PFSK-1 (cell line): Measurements from ENCODE around the gene PRKAG2.

Experiments
- FOXP2 ChIP-seq: optimal IDR thresholded peaks from 2 replicates; pipeline ENCODE3; 2011; ENCODE audit warnings: borderline replicate concordance, control low read depth, inconsistent platforms; ENCODE audit not compliant: insufficient read depth; ENCODE audit errors: extremely low read length, extremely low read depth
- POLR2AphosphoS5 ChIP-seq: IDR thresholded peaks from 2 replicates; pipeline ENCODE4 v1.6.1; 2012; ENCODE audit warnings: low read depth, mild to moderate bottlenecking, control low read depth, low read length, moderate library complexity
- REST ChIP-seq, 2 experiments: IDR thresholded peaks; 2 replicates each; pipeline versions ENCODE4 v1.6.1 to v1.8.0; 2011 to 2012; ENCODE audit warnings: low read depth in 2 of 2, low read length in 2 of 2, control low read depth in 1 of 2, inconsistent platforms in 1 of 2, mild to moderate bottlenecking in 1 of 2, moderate library complexity in 1 of 2; ENCODE audit not compliant: insufficient read depth in 1 of 2
- SIN3A ChIP-seq: IDR thresholded peaks from 2 replicates; pipeline ENCODE4 v1.6.1; 2012; ENCODE audit warnings: mild to moderate bottlenecking, low read length, moderate library complexity, borderline replicate concordance; ENCODE audit not compliant: insufficient read depth
- TAF1 ChIP-seq: IDR thresholded peaks from 2 replicates; pipeline ENCODE4 v1.6.1; 2012; ENCODE audit warnings: low read length, control low read depth, borderline replicate concordance; ENCODE audit not compliant: insufficient read depth

The PRKAG2 gene

GRCh38 chr7:151872531-151873401 lies 4.1 kb downstream of the PRKAG2 start:
- TF ChIP-seq TAF1 (no peak), REST (IDR thresholded peaks at IDR 0.05; ENCODE audit: insufficient read depth in 1 of 2, low read depth in 2 of 2, low read length in 2 of 2) (no peak), FOXP2 (no peak), SIN3A (no peak), POLR2AphosphoS5 (no peak)

GRCh38 chr7:151871904-151872303 lies 5.0 kb downstream of the PRKAG2 start:
- TF ChIP-seq REST (IDR thresholded peaks at IDR 0.05; ENCODE audit: insufficient read depth in 1 of 2, low read depth in 2 of 2, low read length in 2 of 2) (no peak), SIN3A (no peak), FOXP2 (no peak), POLR2AphosphoS5 (no peak), TAF1 (no peak)

GRCh38 chr7:151871189-151871735 lies 5.7 kb downstream of the PRKAG2 start:
- no peak for TF ChIP-seq TAF1
- no peak for TF ChIP-seq REST (IDR thresholded peaks at IDR 0.05; ENCODE audit: insufficient read depth in 1 of 2, low read depth in 2 of 2, low read length in 2 of 2)
- TF ChIP-seq FOXP2 = no peak
- no peak for TF ChIP-seq SIN3A

GRCh38 chr7:151869968-151870918 lies 6.7 kb downstream of the PRKAG2 start:
- TF ChIP-seq REST (IDR thresholded peaks at IDR 0.05; ENCODE audit: insufficient read depth in 1 of 2, low read depth in 2 of 2, low read length in 2 of 2) = no peak
- no peak for TF ChIP-seq POLR2AphosphoS5
- no peak for TF ChIP-seq SIN3A
- TF ChIP-seq FOXP2 = no peak
- no peak for TF ChIP-seq TAF1
